GM12878 (cell line): ENCODE results near the gene B4GALT7. TPM values are rescaled to one million over a fixed set of nuclear protein-coding genes. Genes with fewer than 3 reads are reported as not detected.
"Not testable (repeated sequence)": the region's sequence is repeated elsewhere in the genome, so short reads cannot be mapped to it uniquely, and the experiment has no call there.

Source experiments
- ATAC-seq: fragments of 200-7000 bp; cut with Tn5 transposase; 3 replicates; pipeline ENCODE4 v1.9.1; 2020; ENCODE audit warnings: mild to moderate bottlenecking, moderate library complexity
- BruUV-seq: library from RNA; stranded (reverse); fragments of 400-500 nt; replicated peaks from 2 replicates; lab custom pipeline; 2021; lab: Mats Ljungman, UMichigan
- CTCF ChIA-PET: fragments of 300-600 bp; sonication (Branson Sonifier 250); formaldehyde crosslinking; extraction: SDS; loops from one replicate; lab custom pipeline; 2021; ENCODE audit warnings: inconsistent platforms; lab: Yijun Ruan, JAX
- POLR2A ChIA-PET: fragments of 350-600 bp; formaldehyde crosslinking; extraction: SDS; loops from one replicate; lab custom pipeline; 2021; ENCODE audit warnings: inconsistent platforms; lab: Charles Lee
- RAD21 ChIA-PET: fragments of 300-600 bp; sonication (Branson Sonifier 250); formaldehyde crosslinking; loops from one replicate; lab custom pipeline; 2023; ENCODE audit warnings: antibody characterized with exemption; ENCODE audit not compliant: unreplicated experiment; lab: Charles Lee
- SMC1A ChIA-PET: fragments of 300-600 bp; sonication (Branson Sonifier 250); formaldehyde crosslinking; loops from one replicate; lab custom pipeline; 2023; ENCODE audit not compliant: unreplicated experiment, uncharacterized antibody; lab: Charles Lee
- DNase-seq: peaks from one replicate; pipeline ENCODE4 v3.0.0-alpha.2; 2011; ENCODE audit warnings: low read depth, low spot score
- FAIRE-seq: peaks from 3 replicates; lab custom pipeline; 2011; peaks lifted over from hg19 to GRCh38; lab: Jason Lieb, UNC
- H2AFZ ChIP-seq: 2 replicates; pipeline ENCODE4 v1.6.0; 2011; ENCODE audit warnings: low read depth, low read length, control low read depth; ENCODE audit not compliant: control insufficient read depth
- H3K27ac ChIP-seq: 2 replicates; pipeline ENCODE4 v1.5.1; 2011; ENCODE audit warnings: control low read depth; ENCODE audit not compliant: control insufficient read depth, insufficient read depth
- H3K27me3 ChIP-seq, 2 experiments: replicated peaks in 1 of 2; 2 replicates each; pipeline versions ENCODE4 v1.6.0 to v1.6.1; 2011; ENCODE audit warnings: low read length in 1 of 2; ENCODE audit not compliant: control insufficient read depth in 2 of 2, insufficient read depth in 2 of 2
- H3K36me3 ChIP-seq, 2 experiments: 2 replicates each; pipeline ENCODE4 v1.5.1; 2011; ENCODE audit warnings: low read length in 1 of 2; ENCODE audit not compliant: control insufficient read depth in 2 of 2, insufficient read depth in 2 of 2
- H3K4me1 ChIP-seq: 2 replicates; pipeline ENCODE4 v1.6.1; 2011; ENCODE audit warnings: mild to moderate bottlenecking, low read length, moderate library complexity, mixed read lengths; ENCODE audit not compliant: control insufficient read depth, insufficient read depth
- H3K4me2 ChIP-seq: 2 replicates; pipeline ENCODE4 v1.6.0; 2011; ENCODE audit warnings: control low read depth; ENCODE audit not compliant: control insufficient read depth, insufficient read depth
- H3K4me3 ChIP-seq: fragments of 200-600 bp; sonication (generic); 2 replicates; pipeline ENCODE4 v1.5.1; 2016
- H3K79me2 ChIP-seq: 2 replicates; pipeline ENCODE4 v1.6.0; 2011; ENCODE audit warnings: low read length; ENCODE audit not compliant: control insufficient read depth, insufficient read depth
- H3K9ac ChIP-seq: 2 replicates; pipeline ENCODE4 v1.8.0; 2011; ENCODE audit warnings: low read length, control low read depth, mixed read lengths; ENCODE audit not compliant: control insufficient read depth, insufficient read depth
- H3K9me3 ChIP-seq: replicated peaks from 3 replicates; pipeline ENCODE4 v1.5.1; 2011; ENCODE audit warnings: mild to moderate bottlenecking, low read length; ENCODE audit not compliant: control insufficient read depth, insufficient read depth
- H4K20me1 ChIP-seq: 2 replicates; pipeline ENCODE4 v1.6.0; 2011; ENCODE audit not compliant: control insufficient read depth, insufficient read depth
- WGBS: methylation state at CpG from one replicate; pipeline ENCODE4 v1.1.6; 2016; ENCODE audit warnings: low lambda C conversion rate; ENCODE audit not compliant: insufficient replicate concordance, insufficient coverage; ENCODE audit errors: missing lambda C conversion rate; 5-methylcytosine and 5-hydroxymethylcytosine counted together
- in situ Hi-C: fragments of 300-500 bp; cut with MboI; formaldehyde crosslinking; loops from 9 replicates; pipeline ENCODE4 v1.14.3; 2018; ENCODE audit warnings: mixed read lengths
- intact Hi-C: fragments of 100-400 bp; cut with micrococcal nuclease; formaldehyde crosslinking; loops from one replicate; pipeline ENCODE4 v1.14.2; 2022; ENCODE audit not compliant: unreplicated experiment
- polyA plus RNA-seq, 11 experiments: library from polyadenylated mRNA; depleted of rRNA in 4 of 11; unstranded in 6 of 11; stranded (reverse) in 5 of 11; fragments of >200 nt; fragmentation: Nextera tagmentation in 4 of 11; fragmentation: Illumina TruSeq in 1 of 11; extraction: Ambion mirVana in 4 of 11; extraction: Trizol in 1 of 11; gene quantifications; 1 replicate in 1 of 11; 2 replicates in 10 of 11; pipeline versions ENCODE4 v1.2.1 to v1.2.3, GENCODE V29; 2011 to 2016; ENCODE audit warnings: inconsistent platforms in 2 of 11, missing spikeins in 2 of 11, low read depth in 1 of 11
- total RNA-seq, 4 experiments: library from RNA; depleted of rRNA in 3 of 4; stranded (reverse); fragments of >200 nt in 3 of 4; fragmentation: Illumina TruSeq in 1 of 4; extraction: Trizol in 1 of 4; gene quantifications; 2 replicates each; pipeline versions ENCODE4 v1.2.1 to v1.2.3, GENCODE V29; 2013 to 2021

B4GALT7 gene
- total and polyA plus RNA-seq, 10 of the 15 experiments (the other 5 are each of a cell fraction or from before 2014, with no cell fraction given): 0.34 to 27.3 (median 16.4) TPM

DNA sequence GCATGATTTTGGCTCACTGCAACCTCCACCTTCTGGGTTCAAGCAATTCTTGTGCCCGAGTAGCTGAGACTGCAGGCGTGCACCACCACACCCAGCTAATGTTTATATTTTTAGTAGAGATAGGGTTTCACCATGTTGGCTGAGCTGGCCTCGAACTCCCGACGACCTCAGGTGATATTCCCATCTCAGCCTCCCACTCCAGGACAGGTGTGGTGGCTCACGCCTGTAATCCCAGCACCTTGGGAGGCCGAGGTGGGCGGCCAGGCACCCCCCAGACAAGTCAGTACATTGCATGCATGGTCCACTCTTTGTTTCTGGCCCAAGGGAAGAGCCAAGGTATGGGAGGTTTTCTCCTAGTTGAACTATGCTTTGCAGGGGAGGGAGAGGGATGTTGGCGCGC is 24.2 kb downstream of the B4GALT7 start:
- H3K27ac ChIP-seq, POLR2A ChIA-PET, H4K20me1 ChIP-seq, BruUV-seq, H3K4me3 ChIP-seq, intact Hi-C loops, RAD21 ChIA-PET, H3K9ac ChIP-seq, H3K4me1 ChIP-seq, H3K79me2 ChIP-seq, FAIRE-seq, H3K9me3 ChIP-seq, CTCF ChIA-PET, H3K27me3 ChIP-seq, H3K36me3 ChIP-seq, DNase-seq, H2AFZ ChIP-seq, H3K4me2 ChIP-seq, SMC1A ChIA-PET, ATAC-seq: not testable (repeated sequence)
- in situ Hi-C loops: loop anchor here (25.0 kb wide), 1 partner anchor 1587 kb away; no protein-coding TSS in a partner anchor
- 97% methylated on average over 10 of the region's 10 CpGs for WGBS

DNA sequence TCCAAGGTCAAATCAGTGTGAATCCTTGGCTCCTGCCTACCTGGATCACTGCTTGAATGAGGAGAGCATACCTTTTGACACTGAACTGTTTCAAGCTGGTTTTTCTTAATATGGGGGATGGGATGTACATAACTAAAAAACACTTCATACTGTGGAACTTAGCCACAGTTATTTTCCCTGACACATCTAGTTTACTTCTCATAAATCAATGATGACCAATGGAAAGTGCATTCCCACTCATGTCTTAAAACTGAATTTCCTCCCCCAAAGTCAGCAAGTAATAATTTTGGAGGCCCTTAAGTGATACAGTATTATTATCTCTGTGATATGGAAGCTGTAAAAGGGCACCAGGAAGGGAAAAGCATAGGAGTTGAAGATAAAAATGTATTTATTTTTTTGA is 30.3 kb downstream of the B4GALT7 start:
- H3K4me2 ChIP-seq, H3K36me3 ChIP-seq, H3K4me3 ChIP-seq, RAD21 ChIA-PET, ATAC-seq, DNase-seq, BruUV-seq, FAIRE-seq, H2AFZ ChIP-seq, H4K20me1 ChIP-seq, H3K27ac ChIP-seq, POLR2A ChIA-PET, H3K79me2 ChIP-seq, H3K4me1 ChIP-seq, in situ Hi-C loops, CTCF ChIA-PET, SMC1A ChIA-PET, H3K9ac ChIP-seq, H3K27me3 ChIP-seq, H3K9me3 ChIP-seq, intact Hi-C loops: not testable (repeated sequence)

DNA sequence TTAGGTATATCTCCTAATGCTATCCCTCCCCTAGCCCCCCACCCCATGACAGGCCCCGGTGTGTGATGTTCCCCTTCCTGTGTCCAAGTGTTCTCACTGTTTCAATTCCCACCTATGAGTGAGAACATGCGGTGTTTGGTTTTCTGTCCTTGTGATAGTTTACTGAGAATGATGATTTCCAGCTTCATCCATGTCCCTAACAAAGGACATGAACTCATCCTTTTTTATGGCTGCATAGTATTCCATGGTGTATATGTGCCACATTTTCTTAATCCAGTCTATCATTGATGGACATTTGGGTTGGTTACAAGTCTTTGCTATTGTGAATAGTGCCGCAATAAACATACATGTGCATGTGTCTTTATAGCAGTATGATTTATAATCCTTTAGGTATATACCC is 35.0 kb downstream of the B4GALT7 start:
- H3K79me2 ChIP-seq, POLR2A ChIA-PET, DNase-seq, H3K27ac ChIP-seq, H3K9ac ChIP-seq, CTCF ChIA-PET, H3K4me1 ChIP-seq, ATAC-seq, RAD21 ChIA-PET, H3K9me3 ChIP-seq, SMC1A ChIA-PET, FAIRE-seq, H3K36me3 ChIP-seq, H3K27me3 ChIP-seq, H3K4me3 ChIP-seq, in situ Hi-C loops, intact Hi-C loops, H4K20me1 ChIP-seq, H3K4me2 ChIP-seq, H2AFZ ChIP-seq, BruUV-seq: not testable (repeated sequence)
- WGBS: 91% methylated on average over 3 of the region's 3 CpGs

DNA sequence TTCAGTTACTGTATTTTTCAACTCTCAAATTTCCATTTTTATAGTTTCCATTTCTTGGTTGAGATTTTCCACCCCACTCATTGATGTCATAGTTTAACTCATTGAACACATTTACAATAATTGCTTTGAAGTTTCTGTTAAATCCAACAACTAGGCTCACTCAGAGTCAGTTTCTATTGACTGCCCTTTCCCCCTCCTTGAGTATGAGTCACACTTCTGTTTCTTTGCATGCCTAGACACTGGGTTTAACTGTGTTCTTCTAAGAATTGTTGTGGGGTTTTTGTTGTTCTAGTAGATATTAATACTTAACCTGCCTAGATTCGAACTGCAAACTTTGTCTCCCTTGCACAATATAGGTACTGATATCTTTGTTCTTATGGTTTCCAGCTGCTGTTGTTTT is 45.5 kb downstream of the B4GALT7 start:
- H3K36me3 ChIP-seq, FAIRE-seq, BruUV-seq, H3K4me1 ChIP-seq, ATAC-seq, H3K79me2 ChIP-seq, H3K9me3 ChIP-seq, CTCF ChIA-PET, SMC1A ChIA-PET, H2AFZ ChIP-seq, H3K4me3 ChIP-seq, intact Hi-C loops, H3K27ac ChIP-seq, DNase-seq, H3K4me2 ChIP-seq, in situ Hi-C loops, H4K20me1 ChIP-seq, POLR2A ChIA-PET, H3K27me3 ChIP-seq, H3K9ac ChIP-seq, RAD21 ChIA-PET: not testable (repeated sequence)
- WGBS: no CpG with 5 or more reads among the region's 1 CpG
